ENCODE results near the gene FBXO46.
"Not testable (repeated sequence)": the region's sequence is repeated elsewhere in the genome, so short reads cannot be mapped to it uniquely, and the experiment has no call there.

Gene FBXO46

GRCh38 chr19:45692187-45693105 is 38.2 kb downstream of the FBXO46 start, which contains the start of gene QPCTL:
QPCTL (plus strand) TSS chr19:45692666; CDS start chr19:45692704, 38 bp downstream.
- peak; percentile 100 for DNase-seq (ENCODE audit: low read depth)
- H3K4me3 ChIP-seq (ENCODE audit: low read depth, low read length): peak within 1 kb of the TSS; percentile 78
- no peak for TF ChIP-seq CTCF (conservative IDR thresholded peaks at IDR 0.05; ENCODE audit: low read depth, low read length)

GRCh38 chr19:45691516-45692186 is 39.0 kb downstream of the FBXO46 start, which contains the start of gene SNRPD2:
SNRPD2 (minus strand) TSS chr19:45691953; CDS start chr19:45691888, 65 bp downstream.
- DNase-seq (ENCODE audit: low read depth): peak; percentile 97
- TF ChIP-seq CTCF (conservative IDR thresholded peaks at IDR 0.05; ENCODE audit: low read depth, low read length): no peak
- peak within 1 kb of the TSS; percentile 78 for H3K4me3 ChIP-seq (ENCODE audit: low read depth, low read length)

- no peak overlapping the region for H3K4me3 ChIP-seq (ENCODE audit: low read depth, low read length)
- no peak for DNase-seq (ENCODE audit: low read depth)
- TF ChIP-seq CTCF (conservative IDR thresholded peaks at IDR 0.05; ENCODE audit: low read depth, low read length): no peak
These were observed 43.1 kb downstream of the FBXO46 start for GRCh38 chr19:45687599-45687998.

GRCh38 chr19:45685045-45685444 is 45.7 kb downstream of the FBXO46 start:
- not testable (repeated sequence) for H3K4me3 ChIP-seq (ENCODE audit: low read depth, low read length); DNase-seq (ENCODE audit: low read depth)

GRCh38 chr19:45682908-45683307 is 47.8 kb downstream of the FBXO46 start:
- TF ChIP-seq CTCF (conservative IDR thresholded peaks at IDR 0.05; ENCODE audit: low read depth, low read length): no peak
- no peak for DNase-seq (ENCODE audit: low read depth)
- no peak overlapping the region for H3K4me3 ChIP-seq (ENCODE audit: low read depth, low read length)

- no peak for DNase-seq (ENCODE audit: low read depth)
- H3K4me3 ChIP-seq (ENCODE audit: low read depth, low read length): no peak overlapping the region
- TF ChIP-seq CTCF (conservative IDR thresholded peaks at IDR 0.05; ENCODE audit: low read depth, low read length): no peak
These were observed 48.6 kb downstream of the FBXO46 start for GRCh38 chr19:45682117-45682516.

- TF ChIP-seq CTCF (conservative IDR thresholded peaks at IDR 0.05; ENCODE audit: low read depth, low read length): peak; percentile 73
- peak; percentile 83 for DNase-seq (ENCODE audit: low read depth)
- H3K4me3 ChIP-seq (ENCODE audit: low read depth, low read length): peak overlapping the region; percentile 46
These were observed 49.2 kb downstream of the FBXO46 start for GRCh38 chr19:45681391-45682015.
